Measurements from ENCODE around the gene TFF1.

DNA sequence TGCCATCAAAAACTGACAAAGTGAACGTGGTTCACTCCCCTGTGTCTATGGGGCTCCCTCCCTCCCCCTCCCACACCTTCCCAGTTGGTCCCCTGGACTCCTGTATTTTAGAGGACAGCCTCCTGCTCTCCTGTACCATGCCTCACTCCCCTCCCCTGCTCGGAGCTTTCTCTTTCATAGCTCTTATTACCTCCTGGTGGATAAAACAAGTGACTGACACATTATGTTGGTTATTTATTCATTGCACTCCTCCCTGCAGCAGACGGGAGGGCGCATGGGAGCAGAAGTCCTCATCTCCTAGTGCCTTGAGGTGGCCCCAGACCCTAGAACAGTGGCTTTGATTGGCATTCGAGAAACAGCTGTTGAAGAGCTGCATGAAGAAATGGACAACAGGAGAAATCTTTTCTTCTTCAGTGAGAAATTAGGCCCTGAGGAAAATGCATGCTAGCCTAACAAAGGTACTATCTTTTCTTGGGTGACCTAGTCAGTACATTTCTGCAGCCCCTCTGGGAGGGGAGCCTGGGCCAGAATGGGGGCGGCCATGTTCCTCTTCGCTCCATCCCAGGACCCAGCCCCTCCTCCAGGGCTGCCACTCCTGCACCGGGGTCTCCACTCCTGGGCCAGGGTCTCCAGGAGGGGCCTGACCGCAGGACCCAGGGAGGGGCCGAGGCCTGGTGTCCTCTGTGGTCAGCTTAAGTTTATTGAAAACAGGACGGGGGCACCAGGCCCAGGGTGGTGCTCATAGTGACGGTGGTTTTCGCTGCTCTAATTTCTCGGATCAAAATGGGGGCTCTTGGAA is 1.2 kb upstream of the TFF1 start:
- TF ChIP-seq GATA2 (IDR thresholded peaks at IDR 0.05; ENCODE audit: low read depth, low read length) (no peak), GATA3 (IDR thresholded peaks at IDR 0.05; ENCODE audit: low read depth, low read length) (no peak)
